KMS-11 (cell line): ENCODE measurements around the gene CCDC9B.

Source experiments
- H2AFZ ChIP-seq: fragments of 200-600 bp; sonication (generic); 2 replicates; pipeline ENCODE4 v1.6.1; 2016; ENCODE audit warnings: antibody characterized with exemption, mixed run types, low read depth
- H3K27ac ChIP-seq: fragments of 200-600 bp; sonication (generic); 2 replicates; pipeline ENCODE4 v1.6.1; 2016; ENCODE audit warnings: mild to moderate bottlenecking, mixed run types
- H3K27me3 ChIP-seq: fragments of 200-600 bp; sonication (generic); 2 replicates; pipeline ENCODE4 v1.6.1; 2017; ENCODE audit warnings: mild to moderate bottlenecking, low read depth, mixed run types, moderate library complexity; ENCODE audit not compliant: insufficient read depth
- H3K36me3 ChIP-seq: fragments of 200-600 bp; sonication (generic); 2 replicates; pipeline ENCODE4 v1.6.1; 2017; ENCODE audit warnings: mild to moderate bottlenecking, mixed run types; ENCODE audit not compliant: insufficient read depth
- H3K4me1 ChIP-seq: fragments of 200-600 bp; sonication (generic); 2 replicates; pipeline ENCODE4 v1.6.1; 2016; ENCODE audit warnings: mild to moderate bottlenecking, low read depth, mixed run types; ENCODE audit not compliant: poor library complexity, severe bottlenecking
- H3K4me2 ChIP-seq: fragments of 200-600 bp; sonication (generic); 2 replicates; pipeline ENCODE4 v1.7.0; 2016; ENCODE audit warnings: mild to moderate bottlenecking, mixed run types
- H3K4me3 ChIP-seq: fragments of 200-600 bp; sonication (generic); IDR thresholded peaks from 2 replicates; pipeline ENCODE4 v1.6.1; 2017; ENCODE audit warnings: low read depth, low read length, mixed read lengths; ENCODE audit not compliant: insufficient read depth
- H3K79me2 ChIP-seq: fragments of 200-600 bp; sonication (generic); 2 replicates; pipeline ENCODE4 v1.6.1; 2016; ENCODE audit warnings: low read depth, mixed run types; ENCODE audit not compliant: insufficient read depth
- H3K9ac ChIP-seq: fragments of 200-600 bp; sonication (generic); 2 replicates; pipeline ENCODE4 v1.6.1; 2016; ENCODE audit warnings: mild to moderate bottlenecking, mixed run types
- H4K20me1 ChIP-seq: fragments of 200-600 bp; sonication (generic); 2 replicates; pipeline ENCODE4 v1.6.1; 2016; ENCODE audit warnings: mild to moderate bottlenecking, mixed run types; ENCODE audit not compliant: insufficient read depth
- CTCF ChIP-seq: fragments of 200-600 bp; sonication (generic); conservative IDR thresholded peaks from 2 replicates; pipeline ENCODE4 v1.6.1; 2017; ENCODE audit warnings: low read depth, mild to moderate bottlenecking, antibody characterized with exemption, low read length, moderate library complexity, mixed read lengths

CCDC9B gene

GRCh38 chr15:40328176-40328575, 12.6 kb downstream of the CCDC9B start:
- Histone ChIP-seq H4K20me1 (no peaks in the 10 kb centered on the region), H3K27ac (peak overlapping the region; percentile 97), H2AFZ (peak overlapping the region; percentile 30; the same call in 1 of the 2 replicates), H3K9ac (peak overlapping the region; percentile 65), H3K4me1 (peaks cover 61% of the 10 kb centered on the region), H3K4me2 (peak overlapping the region; percentile 99), H3K36me3 (no peaks in the 10 kb centered on the region), H3K27me3 (no peaks in the 10 kb centered on the region), H3K79me2 (peaks cover 31% of the 10 kb centered on the region), H3K4me3 (no peak overlapping the region)
- no peak for TF ChIP-seq CTCF

- H3K79me2 ChIP-seq: peaks cover 31% of the 10 kb centered on the region
- H3K4me1 ChIP-seq: peaks cover 66% of the 10 kb centered on the region
- H3K27ac ChIP-seq: peak overlapping the region; percentile 97
- no peak for TF ChIP-seq CTCF
- no peak overlapping the region for H2AFZ ChIP-seq
- no peaks in the 10 kb centered on the region for H3K27me3 ChIP-seq
- H3K4me3 ChIP-seq: no peak overlapping the region
- peak overlapping the region; percentile 65 for H3K9ac ChIP-seq
- H4K20me1 ChIP-seq: no peaks in the 10 kb centered on the region
- H3K4me2 ChIP-seq: peak overlapping the region; percentile 99
- no peaks in the 10 kb centered on the region for H3K36me3 ChIP-seq
These were observed 13.3 kb downstream of the CCDC9B start for GRCh38 chr15:40327457-40327856.

GRCh38 chr15:40325700-40326099, 15.0 kb downstream of the CCDC9B start:
- H3K27me3 ChIP-seq: no peaks in the 10 kb centered on the region
- no peak overlapping the region for H3K4me3 ChIP-seq
- peaks cover 69% of the 10 kb centered on the region for H3K4me1 ChIP-seq
- H3K27ac ChIP-seq: peak overlapping the region; percentile 97; the same call in 1 of the 2 replicates
- no peaks in the 10 kb centered on the region for H3K36me3 ChIP-seq
- H4K20me1 ChIP-seq: no peaks in the 10 kb centered on the region
- peak overlapping the region; percentile 62; the same call in 1 of the 2 replicates for H3K9ac ChIP-seq
- peaks cover 31% of the 10 kb centered on the region for H3K79me2 ChIP-seq
- no peak for TF ChIP-seq CTCF
- H2AFZ ChIP-seq: no peak overlapping the region
- H3K4me2 ChIP-seq: peak overlapping the region; percentile 99

- Histone ChIP-seq H3K4me1 (peaks cover 65% of the 10 kb centered on the region), H3K4me3 (no peak overlapping the region), H4K20me1 (no peaks in the 10 kb centered on the region), H3K27me3 (no peaks in the 10 kb centered on the region), H3K27ac (peak overlapping the region; percentile 97; the same call in 1 of the 2 replicates), H3K79me2 (peaks cover 31% of the 10 kb centered on the region), H3K36me3 (no peaks in the 10 kb centered on the region), H3K9ac (peak overlapping the region; percentile 62; the same call in 1 of the 2 replicates), H2AFZ (no peak overlapping the region), H3K4me2 (peak overlapping the region; percentile 99)
- TF ChIP-seq CTCF: no peak
These were observed 15.6 kb downstream of the CCDC9B start for GRCh38 chr15:40325188-40325587.
